HG03045 (cell line): Measurements from ENCODE around the gene ZBTB24.
A peak's percentile ranks its signal among the peaks of the same experiment; 100 is the strongest.
"Not testable (repeated sequence)": the region's sequence is repeated elsewhere in the genome, so short reads cannot be mapped to it uniquely, and the experiment has no call there.

Experiments
- ATAC-seq: cut with Tn5 transposase; IDR thresholded peaks from one replicate; pipeline ENCODE4 v1.9.1; 2021; ENCODE audit warnings: mild to moderate bottlenecking, moderate library complexity; ENCODE audit not compliant: unreplicated experiment

Gene ZBTB24

DNA sequence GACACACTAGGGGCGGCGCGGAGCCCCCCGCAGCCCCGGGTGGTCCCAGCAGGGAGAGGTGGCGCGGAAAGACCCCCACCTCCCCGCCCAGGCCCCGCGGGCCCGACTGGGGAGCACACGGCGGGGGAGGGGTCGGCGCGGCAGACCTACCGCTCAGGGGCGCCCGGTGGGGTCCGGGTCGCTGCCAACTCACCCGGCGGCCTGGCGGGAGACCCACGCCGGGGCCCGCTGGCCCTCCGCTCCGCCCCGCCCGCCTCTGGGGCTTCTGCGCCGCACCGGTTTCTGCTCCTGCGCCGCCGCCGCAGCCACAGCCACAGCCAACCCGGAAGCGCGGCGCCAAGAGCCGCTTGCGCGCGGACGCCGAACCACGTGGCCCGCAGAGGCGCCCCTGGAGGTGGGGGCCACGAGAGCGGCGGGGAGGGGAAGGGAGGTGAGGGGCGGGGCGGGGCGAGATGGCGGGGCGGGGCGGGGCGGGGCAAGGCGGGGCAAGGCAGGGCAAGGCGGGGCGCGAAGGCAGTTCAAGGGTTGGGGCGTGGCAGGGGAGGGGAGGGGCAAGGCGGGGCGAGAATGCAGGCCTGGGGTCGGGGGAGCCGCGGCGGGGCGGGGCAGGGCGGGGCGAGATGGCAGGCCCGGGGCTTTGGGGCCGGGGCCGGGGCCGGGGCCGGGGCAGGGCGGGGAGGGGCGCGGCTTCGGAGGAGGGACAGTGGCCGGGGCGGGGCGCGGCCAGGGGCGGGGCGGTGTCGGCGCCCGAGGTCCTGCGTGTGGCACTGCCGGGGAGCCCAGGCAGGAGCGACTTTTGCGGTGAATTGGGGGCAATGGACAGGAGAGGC is at the start of gene ZBTB24:
ZBTB24 (minus strand) TSS at position 315 of the 830 bp plus-strand sequence. CDS start 1,193 bp downstream, outside the sequence.
- peak; percentile 92 for ATAC-seq

DNA sequence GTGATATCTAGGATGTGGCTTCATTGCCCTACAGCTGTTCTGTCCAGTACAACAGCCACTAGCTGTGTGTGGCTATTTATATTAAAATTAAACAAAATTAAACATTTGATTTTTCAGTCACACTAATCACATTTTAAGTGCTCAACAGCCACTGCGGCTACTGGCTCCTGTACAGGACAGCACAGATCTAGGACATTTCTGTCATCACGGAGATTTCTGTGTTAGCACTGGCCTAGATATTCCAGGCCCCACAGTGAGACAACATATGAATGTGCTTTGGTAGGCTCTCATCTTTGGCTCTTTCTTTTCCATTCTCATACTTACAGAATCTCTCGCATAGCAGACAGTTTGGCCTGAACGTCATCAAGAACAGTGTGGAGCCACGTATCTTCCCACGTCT is 48.4 kb upstream of the ZBTB24 start:
- no peak for ATAC-seq

DNA sequence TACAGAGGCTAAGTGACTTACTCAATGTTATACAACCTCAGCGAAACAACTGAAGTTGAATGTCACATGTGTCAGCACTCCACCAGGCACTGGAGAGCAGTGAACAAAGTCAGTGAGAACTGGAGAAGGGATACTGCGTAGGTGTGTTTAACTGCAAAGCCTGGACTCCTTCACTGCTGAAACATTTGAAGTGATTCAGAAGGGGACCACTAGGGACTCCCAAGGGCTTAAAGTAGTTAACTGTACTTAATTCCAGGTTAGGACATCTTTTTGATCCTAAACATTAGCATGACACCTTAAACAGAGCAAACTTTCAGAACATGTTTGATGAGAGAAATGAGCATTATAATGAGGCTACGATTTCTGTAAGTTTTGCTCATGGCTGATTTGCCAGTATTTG is 45.0 kb upstream of the ZBTB24 start:
- ATAC-seq, result no peak

DNA sequence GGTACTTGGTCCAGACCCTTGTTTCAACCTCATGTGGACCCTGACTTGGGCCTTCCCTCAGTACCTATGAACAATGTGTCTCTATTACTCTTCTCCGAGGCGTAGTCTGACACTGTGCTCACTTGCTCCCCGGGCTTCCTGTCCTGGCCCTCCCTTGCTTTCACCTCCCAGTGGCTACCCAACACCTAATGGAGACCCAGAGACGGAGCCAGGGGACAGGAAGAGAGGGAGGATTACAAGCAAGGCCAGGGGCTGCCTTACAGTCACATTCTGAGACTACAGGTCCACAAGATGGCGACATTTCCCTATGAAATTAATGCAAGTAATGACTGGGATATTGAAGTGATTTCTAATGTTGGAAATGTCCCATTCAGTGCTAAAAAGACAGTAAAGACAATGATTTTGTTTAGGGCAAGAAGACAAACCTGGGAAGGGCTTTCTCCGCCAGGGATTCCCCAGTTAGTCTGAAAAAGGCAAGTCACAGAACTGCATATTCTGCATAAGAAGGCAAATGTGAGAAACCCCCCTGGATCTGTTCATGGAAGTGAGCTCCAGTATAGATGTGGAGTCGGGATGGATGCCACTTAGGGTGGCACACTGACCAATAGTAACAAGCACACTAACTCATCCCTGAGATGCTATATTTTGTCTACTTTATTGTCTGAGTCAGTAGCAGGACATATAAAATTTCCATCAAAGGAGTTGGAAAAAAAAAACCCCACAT is 44.0 kb upstream of the ZBTB24 start:
- no peak for ATAC-seq

DNA sequence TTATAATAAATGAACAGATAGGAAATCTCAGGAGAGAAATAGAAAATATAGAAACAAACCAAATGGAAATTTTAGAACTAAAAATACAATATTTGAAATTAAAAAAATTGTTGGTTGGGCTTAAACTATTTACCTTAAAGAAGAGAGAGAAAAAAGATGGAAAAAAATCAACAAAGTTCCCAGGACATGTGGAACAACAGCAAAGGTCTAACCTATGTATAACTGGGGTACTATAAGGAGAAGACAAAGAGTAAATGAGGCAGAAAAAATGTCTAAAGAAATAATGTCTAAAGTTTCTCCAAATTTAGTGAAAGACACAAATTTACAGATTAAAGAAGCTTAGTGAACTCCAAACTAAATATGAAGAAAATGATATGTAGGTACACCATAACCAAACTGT is 41.1 kb upstream of the ZBTB24 start:
- ATAC-seq, result no peak

DNA sequence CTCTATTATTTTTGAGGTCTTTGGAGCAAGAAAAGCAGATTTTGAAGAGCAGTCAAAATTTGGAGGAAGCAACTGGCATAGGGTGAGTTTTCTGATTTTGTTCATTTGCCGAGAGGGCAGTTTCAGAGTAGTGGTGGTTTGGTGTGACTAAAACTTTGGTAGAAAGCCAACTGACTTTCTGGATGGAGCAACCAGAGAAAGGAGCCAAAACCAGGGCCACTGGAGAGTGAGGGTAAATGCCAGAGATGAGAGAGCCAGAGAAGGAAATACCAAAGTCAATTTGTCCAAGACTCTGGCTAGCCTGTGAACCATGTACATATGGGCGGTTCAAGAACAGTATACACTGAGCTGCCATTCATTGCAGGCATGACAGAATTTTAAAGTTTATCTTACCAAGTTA is 40.5 kb upstream of the ZBTB24 start:
- no peak for ATAC-seq

DNA sequence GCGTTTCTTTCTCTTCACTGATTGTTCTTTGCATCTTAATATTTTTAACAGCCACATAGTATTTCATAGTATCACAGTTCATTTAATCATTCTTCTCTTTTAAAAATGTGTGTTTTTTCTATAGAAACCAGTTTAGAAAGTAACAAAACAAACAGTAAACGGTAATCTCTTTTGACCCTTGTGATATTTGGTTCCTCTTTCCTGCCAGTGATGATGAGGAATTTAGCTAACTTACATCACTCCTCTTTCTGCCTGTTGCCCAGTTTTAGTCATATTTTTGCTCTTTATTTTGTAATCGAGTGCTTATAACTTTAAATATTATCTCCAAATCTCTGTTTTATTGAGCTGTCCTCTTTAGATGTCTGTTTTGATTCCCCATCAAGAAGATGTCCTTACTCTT is 38.1 kb upstream of the ZBTB24 start:
- ATAC-seq, result no peak

DNA sequence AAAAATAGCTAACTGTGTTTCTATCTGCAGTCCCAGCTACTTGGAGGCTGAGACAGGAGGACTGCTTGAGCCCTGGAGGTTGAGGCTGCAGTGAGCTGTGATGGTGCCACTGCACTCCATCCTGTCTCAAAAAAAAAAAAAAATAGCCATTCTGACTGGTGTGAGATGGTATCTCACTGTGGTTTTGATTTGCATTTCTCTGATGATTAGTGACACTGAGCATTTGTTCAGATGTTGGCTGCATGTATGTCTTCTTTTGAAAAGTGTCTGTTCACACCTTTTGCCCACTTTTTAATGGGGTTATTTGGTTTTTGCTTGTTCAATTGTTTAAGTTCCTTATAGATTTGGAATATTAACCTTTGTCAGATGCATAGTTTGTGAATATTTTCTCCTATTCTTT is 36.6 kb upstream of the ZBTB24 start:
- not testable (repeated sequence) for ATAC-seq

DNA sequence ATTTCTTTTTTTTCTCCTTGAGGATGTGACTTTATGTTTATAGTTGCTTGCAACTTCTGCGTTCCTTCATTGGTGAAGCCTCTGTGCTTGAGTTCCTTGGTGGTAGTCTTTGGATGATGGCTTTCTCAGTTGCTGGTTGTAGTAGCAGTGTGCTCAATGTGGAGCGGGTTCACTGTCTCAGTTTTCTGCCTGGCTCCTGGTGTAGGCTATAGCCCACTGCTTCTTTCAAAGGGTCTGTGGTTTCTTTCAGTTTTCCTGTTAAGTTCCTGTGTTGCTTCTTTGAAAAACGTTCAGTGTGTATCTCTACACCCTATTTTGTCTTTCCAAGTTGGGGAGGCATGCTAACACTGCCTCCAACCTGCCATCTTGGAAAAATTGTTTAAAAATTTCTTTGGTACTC is 33.9 kb upstream of the ZBTB24 start:
- no peak for ATAC-seq

DNA sequence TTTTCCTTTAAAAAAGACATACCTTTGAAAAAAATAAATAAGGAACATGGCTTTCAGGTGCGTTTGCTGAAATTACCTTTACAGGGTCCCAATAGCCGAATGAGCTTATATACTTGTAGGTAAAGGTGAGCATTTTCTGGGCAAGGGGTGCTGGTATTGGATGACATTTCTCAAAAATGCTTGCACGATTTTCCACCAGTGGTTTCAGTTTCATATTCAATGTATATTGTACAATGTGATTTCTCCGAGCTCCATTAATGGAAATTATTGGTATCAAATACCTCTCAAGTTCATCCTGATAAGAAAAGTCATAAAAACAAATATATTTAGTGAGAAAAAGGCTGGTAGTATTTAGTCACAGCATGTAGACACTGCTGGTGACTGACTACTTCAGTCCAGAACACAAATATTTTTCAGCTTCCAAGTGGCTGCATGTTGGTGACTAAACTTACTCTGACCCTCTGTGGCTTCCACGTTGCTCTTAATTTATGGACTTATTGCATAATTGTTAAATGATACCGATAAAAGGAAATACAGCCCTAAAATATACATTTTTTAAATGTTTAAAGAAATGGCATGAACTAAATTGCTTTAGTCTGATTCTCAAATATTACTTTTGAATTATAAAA is 32.9 kb upstream of the ZBTB24 start:
- ATAC-seq, result no peak

DNA sequence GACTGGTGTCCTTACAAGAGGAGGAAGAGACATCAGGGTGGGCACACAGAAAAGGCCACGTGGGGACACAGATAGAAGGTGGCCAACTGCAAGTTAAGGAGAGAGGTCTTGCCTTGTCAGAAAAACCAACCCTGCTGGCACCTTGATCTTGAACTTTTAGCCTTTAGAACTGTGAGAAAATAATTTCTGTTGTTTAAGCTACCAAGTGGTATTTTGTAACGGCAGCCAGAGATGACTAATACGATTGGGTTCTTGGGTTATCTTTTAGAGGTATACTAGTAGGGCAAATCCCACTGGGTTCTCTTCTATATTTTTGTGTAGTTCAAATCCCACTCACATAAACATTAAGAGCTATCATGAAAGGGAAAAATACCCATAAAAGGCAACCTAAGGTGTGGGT is 31.9 kb upstream of the ZBTB24 start:
- ATAC-seq, result no peak

DNA sequence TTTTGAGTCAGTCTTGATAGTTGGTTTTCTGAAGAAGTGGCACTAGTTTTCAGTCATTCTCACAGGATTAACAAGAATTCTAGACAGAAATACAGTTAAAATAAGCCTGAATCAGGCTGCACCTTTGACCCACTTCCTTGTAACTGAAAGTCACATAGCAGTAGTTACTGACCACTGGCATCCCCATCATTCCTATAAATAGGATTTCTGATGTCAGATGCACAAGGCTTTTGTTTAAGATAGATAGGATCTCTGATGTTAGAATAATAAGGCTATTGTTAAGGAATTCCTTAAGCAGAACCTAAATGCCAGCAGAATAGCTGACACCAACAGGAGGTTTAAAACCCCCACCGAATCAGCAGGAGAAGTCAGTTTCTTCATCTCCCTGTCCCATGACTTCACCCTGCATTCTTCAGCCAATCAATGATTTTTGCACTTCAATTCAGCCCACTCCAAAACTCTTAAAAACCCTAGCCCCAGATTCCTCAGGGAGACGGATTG is 30.6 kb upstream of the ZBTB24 start:
- ATAC-seq, result no peak

DNA sequence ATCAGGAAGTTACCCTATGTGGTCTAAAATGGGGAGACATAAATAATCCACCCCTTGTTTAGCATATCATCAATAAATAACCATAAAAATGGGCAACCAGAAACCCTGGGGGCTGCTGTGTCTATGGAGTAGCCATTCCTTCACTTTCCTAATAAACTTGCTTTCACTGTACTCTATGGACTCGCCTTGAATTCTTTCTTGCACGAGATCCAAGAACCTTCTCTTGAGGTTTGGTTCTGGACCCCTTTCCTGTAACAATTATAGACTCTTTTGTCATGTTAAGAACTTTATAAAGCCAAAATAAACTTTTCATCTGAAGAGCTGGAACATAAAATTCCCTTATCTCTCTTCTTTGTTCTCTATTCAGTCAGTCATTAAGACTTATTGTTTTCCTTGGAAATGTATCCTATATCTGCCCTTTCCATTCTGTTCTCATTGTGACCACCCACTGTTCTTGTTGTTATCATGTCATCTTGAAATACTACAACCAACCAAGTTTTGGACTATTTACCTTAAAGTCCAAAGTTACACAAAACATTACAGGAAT is 29.3 kb upstream of the ZBTB24 start:
- ATAC-seq, result no peak

DNA sequence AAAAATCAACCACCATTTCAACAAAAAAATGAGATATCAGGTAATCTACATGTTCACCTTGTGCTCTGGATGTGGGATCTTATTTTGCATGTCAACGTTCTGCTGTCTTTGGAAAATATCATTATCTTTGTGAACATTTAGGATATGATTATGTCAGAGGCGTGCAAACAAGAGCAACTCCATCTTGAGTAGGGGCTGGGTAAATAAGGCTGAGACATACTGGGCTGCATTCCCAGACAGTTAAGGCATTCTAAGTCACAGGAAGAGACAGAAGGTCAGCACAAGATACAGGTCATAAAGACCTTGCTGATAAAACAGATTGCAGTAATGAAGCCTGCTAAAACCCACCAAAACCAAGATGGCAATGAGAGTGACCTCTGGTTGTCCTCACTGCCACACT is 28.8 kb upstream of the ZBTB24 start:
- ATAC-seq, result no peak

DNA sequence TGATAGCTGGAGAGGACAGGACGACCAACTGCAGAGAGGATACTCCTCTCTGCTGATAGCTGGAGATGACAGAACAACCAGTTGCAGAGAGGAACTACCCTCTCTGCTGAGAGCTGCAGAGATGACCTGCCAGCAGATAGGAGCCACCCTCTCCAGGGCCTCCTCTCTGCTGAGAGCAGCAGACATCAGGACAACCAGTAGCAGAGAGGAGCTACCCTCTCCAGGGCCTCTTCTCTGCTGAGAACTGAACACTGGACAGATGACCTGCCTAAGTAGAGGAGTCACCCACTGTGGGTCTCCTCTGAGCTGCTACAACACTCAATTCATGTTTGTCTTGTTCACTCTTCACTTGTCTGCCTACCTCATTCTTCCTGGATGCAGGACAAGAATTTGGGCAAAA is 27.3 kb upstream of the ZBTB24 start:
- ATAC-seq, result no peak

DNA sequence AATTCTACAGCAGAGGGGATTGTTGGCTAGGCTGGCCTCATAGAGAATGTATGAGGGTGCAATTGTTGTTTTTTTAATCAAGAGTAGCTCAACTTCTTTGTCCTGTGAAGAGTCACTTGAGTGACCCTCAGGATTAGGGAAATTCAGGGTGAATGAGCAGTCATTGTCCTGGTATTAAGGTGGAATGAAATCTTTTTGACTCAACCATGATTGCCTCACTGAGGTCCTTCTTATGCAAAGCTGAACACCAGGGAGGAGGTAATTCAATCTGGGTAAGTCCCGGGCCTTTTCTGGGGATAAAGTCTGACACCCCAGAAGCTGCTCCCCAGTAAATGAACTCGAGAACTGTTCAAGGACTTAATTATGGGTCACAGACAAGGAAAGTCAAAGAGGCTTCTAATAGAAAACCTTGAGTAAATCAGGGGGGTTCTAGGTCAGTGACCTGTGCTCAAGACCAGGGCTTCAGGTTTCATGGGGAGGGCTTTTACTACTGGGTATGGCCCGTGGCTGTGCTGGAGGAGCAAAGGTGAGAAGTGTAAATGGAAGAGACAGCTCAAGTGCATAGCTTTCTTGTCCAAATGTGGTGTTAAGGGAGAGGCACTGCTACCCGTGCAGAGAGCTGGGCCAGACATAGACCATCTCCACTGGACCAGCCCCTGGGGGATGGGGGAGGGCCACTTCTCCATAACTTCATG is 25.3 kb upstream of the ZBTB24 start:
- no peak for ATAC-seq

DNA sequence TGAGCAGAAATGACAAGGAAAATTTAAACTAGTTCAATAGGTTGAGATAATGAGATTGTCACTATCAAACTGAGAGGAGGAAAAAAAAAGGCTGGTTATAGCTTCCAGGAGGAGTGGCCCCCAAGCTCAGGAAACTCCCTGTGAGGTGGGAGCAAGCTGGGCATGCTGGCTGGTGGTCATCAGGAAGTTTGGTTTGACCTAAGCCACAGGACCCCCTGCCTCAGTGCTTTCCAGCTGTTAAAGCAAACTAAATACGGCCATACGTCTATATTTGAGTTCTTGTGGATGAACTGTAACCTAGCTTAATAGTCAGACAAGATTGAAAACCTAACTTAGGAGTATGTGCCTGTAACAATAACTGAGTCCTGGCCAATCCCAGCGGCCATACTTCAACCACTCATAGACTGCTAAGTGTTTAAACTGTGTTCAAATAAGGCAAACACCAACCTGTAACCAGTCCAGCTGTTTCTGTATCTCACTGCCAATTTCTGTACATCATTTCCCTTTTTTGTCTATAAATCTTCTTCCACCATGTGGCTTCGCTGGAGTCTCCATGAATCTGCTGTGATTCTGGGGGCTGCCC is 24.6 kb upstream of the ZBTB24 start:
- ATAC-seq, result no peak

DNA sequence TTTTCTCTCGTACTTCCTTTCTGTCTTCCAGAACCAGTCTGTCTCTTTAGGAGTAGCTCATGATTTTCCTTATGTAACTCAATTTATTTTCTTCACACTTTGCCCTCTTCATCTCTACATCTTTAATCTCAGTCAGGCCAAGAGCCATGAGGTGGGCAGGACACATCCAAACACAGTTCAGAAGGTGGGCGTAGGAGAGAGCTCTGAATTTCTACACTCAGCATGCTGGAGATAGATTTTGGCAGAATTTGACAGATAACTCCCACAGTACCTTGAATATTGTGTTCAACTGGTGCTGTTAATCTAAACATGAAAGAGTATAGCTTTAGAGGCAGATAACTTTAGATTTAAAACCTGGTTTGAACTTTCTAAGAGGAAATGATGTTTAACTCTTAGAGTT is 23.8 kb upstream of the ZBTB24 start:
- no peak for ATAC-seq

DNA sequence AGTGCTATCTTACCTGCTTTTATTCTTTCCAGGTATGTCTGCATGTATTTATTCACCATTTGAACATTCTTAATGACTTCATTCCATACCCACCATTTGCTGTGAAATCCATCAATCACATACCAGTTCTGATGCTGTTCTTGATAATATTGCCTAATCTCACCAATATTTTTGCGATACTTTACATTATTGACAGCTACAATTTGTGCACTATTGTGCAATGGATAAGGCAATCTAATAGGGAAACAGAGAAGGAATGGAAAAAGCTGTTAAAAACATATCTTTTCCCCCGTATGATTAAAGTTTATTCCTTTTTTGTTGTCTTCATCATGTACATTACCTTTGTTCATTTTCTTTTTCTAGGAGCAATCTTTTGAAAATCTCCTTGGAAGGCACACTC is 23.3 kb upstream of the ZBTB24 start:
- no peak for ATAC-seq
